HL-60/S4 (cell line): ENCODE results near the gene ZNF341.
"Not testable (repeated sequence)": the region's sequence is repeated elsewhere in the genome, so short reads cannot be mapped to it uniquely, and the experiment has no call there.

Experiments
- in situ Hi-C: fragments of 300-500 bp; cut with MboI; formaldehyde crosslinking; loops from 2 replicates; pipeline ENCODE4 v1.14.3; 2022; ENCODE audit warnings: low sequenced_read_pairs

The ZNF341 gene

GRCh38 chr20:33791959-33792597 lies 60.3 kb downstream of the ZNF341 start:
- in situ Hi-C loops: no loop called here

DNA sequence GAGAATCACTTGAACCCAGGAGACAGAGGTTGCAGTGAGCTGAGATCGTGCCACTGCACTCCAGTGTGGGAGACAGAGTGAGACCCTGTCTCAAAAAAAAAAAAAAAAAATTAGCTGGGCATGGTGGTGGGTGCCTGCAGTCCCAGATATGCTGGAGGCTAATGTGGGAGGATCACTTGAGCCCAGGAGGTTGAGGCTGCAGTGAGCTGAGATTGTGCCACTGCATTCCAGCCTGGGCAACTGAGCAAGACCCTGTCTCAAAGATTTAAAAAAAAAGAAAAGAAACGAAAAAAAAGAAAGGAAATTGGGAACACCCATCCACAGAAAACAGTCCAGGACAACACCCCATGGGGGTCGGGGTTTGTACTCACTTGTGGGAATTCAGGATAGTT lies 60.8 kb downstream of the ZNF341 start:
- in situ Hi-C loops: not testable (repeated sequence)

- in situ Hi-C loops: no loop called here
These were observed 61.5 kb downstream of the ZNF341 start for GRCh38 chr20:33793011-33793931.

- in situ Hi-C loops: no loop called here
These were observed 64.6 kb downstream of the ZNF341 start for GRCh38 chr20:33796263-33796906.

GRCh38 chr20:33796907-33797544 lies 65.2 kb downstream of the ZNF341 start:
- in situ Hi-C loops: no loop called here

GRCh38 chr20:33798444-33798843 lies 66.6 kb downstream of the ZNF341 start:
- in situ Hi-C loops: no loop called here

- in situ Hi-C loops: no loop called here
These were observed 72.1 kb downstream of the ZNF341 start for GRCh38 chr20:33803921-33804337.

GRCh38 chr20:33808388-33808787 lies 76.6 kb downstream of the ZNF341 start:
- in situ Hi-C loops: no loop called here

DNA sequence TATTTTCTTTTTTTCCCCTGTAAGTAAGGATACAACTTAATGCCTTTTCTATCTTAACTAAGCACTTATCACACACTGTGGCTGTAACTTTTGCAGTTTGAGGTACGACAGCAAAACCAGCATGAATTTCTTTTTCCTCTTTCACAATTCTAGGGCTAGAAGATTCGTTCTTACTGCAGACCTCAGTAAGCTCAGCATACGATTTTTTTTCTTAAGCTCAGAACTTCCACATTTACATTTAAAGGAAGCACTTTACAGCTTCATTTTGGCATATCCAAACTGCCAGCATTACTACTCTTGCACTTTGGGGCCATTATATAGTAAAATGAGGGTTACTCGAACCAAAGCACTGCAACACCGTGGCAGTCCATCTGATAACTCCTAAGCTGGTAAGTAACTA lies 78.5 kb downstream of the ZNF341 start:
- in situ Hi-C loops: no loop called here

GRCh38 chr20:33810885-33811775 lies 79.3 kb downstream of the ZNF341 start, which contains the start of gene CHMP4B:
TSS of gene CHMP4B (plus strand) at chr20:33811348. CDS start at chr20:33811469, 121 bp downstream.
- in situ Hi-C loops: no loop called here

DNA sequence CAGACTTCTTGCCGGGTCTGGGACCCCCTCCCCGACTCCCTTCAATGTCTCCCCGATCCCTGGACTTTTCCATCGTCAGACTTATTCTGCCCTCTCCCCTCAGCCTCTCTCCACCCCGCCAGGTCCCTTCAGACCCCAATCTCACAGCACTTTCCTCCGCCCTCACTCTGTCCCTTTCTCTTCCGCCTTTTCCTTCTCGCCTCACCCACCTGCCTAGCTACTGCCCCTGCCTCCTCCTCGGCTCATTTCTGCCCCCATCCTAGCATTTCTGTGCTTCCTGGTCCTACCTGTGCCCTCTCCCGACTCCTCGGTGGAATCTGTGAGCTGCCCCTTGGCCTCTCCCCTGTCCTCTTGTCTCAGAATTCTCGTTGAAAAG lies 80.0 kb downstream of the ZNF341 start:
- in situ Hi-C loops: no loop called here

DNA sequence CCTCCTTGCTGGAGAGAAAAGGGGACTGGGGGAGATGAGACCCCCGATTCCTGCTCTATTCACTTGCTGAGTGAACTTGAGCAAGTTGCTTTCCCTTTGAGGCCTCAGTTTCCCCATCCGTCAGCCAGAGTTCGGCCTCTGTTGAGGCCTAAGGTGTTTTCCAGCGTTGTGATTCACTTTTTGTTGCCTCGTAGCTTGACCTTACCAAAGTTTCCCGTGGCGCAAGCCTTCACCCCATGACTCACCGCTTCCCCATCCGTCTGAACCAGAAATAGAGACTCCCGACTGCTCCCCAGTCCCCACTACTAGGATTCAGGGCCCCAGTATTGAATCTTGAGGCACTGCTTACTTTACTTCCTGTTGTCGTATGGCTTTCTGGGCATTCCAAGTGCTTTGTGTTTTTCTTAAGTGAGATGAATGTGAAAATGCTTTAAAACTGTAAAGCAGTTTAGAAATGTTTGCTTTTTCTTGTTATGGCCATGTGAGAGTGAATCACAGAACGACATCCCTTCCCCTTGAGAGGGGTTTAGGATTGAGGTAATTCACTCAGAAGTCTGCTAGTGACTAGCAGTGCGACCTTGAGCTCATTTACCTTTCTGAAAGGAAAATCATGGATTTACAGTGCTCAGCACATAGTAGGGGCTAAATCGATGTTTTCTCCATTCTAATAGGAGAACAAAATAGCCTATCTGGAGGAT lies 80.5 kb downstream of the ZNF341 start:
- in situ Hi-C loops: no loop called here

DNA sequence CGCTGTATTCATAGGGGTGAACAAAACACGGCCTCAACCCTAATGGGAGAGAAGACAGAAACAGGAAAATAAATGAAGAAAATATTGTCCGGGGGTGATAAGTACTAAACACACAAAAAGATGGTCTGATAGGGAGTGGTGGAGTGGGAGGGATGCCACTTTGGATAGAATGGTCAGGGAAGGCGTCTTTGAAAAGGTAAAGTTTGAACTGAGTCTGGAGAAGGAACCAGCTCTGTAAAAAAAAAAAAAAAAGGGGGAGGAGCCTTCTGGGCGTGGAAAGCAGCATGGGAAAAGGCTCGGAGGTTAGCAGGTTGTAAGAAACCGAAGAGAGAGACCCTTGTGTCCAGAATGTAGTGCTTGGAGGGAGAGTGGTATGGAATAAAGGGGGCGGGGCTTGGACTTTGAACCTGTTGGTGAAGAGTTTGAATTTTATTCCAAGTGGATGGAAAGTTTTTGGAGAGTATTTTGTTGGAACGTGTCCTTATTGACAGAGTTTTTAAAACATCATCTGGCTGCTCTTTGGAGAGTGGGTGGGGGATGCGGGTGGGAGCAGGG lies 81.2 kb downstream of the ZNF341 start:
- in situ Hi-C loops: no loop called here

DNA sequence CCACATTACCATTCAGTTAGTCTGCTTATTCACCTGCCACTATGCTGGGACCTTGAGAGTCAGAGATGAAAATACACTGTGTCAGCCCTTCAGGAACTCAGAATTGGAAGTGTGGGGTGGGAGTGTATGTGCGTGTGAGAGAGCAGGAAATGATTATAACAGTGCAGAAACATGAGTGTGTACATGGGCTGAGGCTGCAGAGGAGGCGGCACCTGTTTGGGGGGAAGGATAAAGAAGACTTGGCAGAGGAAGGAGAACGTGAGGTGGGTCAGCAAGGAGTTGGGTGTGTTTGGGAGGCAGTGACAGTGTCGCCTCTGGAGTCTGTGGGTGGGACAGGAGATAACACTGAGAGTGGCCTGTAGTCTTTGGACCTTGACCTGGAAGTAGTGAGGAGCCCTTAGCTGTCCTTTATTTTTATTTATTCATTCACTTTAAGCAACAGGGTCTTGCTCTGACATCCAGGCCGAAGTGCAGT lies 82.5 kb downstream of the ZNF341 start:
- in situ Hi-C loops: no loop called here

- in situ Hi-C loops: no loop called here
These were observed 83.9 kb downstream of the ZNF341 start for GRCh38 chr20:33815671-33816070.

DNA sequence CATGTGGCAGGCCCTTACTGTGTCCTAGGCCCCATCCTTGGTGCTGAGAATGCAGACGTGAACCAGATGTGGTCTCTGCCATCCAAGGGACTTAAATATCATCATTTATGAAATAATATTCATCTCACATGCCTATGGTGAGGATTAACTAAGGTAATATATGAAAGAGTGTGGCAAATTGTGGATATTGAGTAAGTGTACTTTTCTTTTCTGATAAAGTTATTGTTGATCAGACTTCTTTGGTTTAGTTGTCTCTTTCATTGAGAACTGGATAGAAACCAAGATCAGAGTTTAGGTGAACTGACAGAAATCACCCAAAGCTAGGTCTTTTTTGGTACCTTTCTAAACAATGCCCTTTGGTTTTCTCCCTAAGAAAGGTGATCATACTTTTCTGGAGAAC lies 84.4 kb downstream of the ZNF341 start:
- in situ Hi-C loops: no loop called here

- in situ Hi-C loops: no loop called here
These were observed 85.6 kb downstream of the ZNF341 start for GRCh38 chr20:33817411-33817810.

GRCh38 chr20:33819456-33819855 lies 87.7 kb downstream of the ZNF341 start:
- in situ Hi-C loops: no loop called here

- in situ Hi-C loops: no loop called here
These were observed 88.6 kb downstream of the ZNF341 start for GRCh38 chr20:33820362-33820761.
